CD4-positive, alpha-beta memory T cell (primary cell): Measurements from ENCODE around the gene GPC5. TPM values are rescaled to one million over a fixed set of nuclear protein-coding genes. Genes with fewer than 3 reads are reported as not detected.

ENCODE experiments used
- CTCF ChIA-PET: fragments of 350-600 bp; sonication (Branson Sonifier 250); formaldehyde crosslinking; loops from one replicate; lab custom pipeline; 2021; ENCODE audit warnings: inconsistent platforms; ENCODE audit not compliant: partially characterized antibody; lab: Charles Lee
- POLR2A ChIA-PET: fragments of 350-600 bp; sonication (Branson Sonifier 250); formaldehyde crosslinking; loops from one replicate; lab custom pipeline; 2021; ENCODE audit not compliant: partially characterized antibody; lab: Charles Lee
- DNase-seq, 5 donors: peaks; one replicate each; pipeline versions ENCODE4 v3.0.0 to v3.0.0-alpha.2; 2020 to 2022; ENCODE audit warnings: mixed read lengths in 1 of 5
- H3K27ac ChIP-seq: one replicate; pipeline ENCODE4 v1.7.0; 2013; ENCODE audit warnings: low read depth, low read length
- H3K27me3 ChIP-seq: 2 replicates; pipeline ENCODE4 v1.7.0; 2013; ENCODE audit warnings: mild to moderate bottlenecking, low read length, moderate library complexity; ENCODE audit not compliant: insufficient read depth
- H3K36me3 ChIP-seq: 2 replicates; pipeline ENCODE4 v1.7.0; 2013; ENCODE audit warnings: mild to moderate bottlenecking, low read length, moderate library complexity; ENCODE audit not compliant: insufficient read depth
- H3K4me1 ChIP-seq: 2 replicates; pipeline ENCODE4 v1.7.0; 2013; ENCODE audit warnings: mild to moderate bottlenecking, low read length, moderate library complexity; ENCODE audit not compliant: insufficient read depth
- H3K4me3 ChIP-seq, 2 donors: one replicate each; pipeline ENCODE4 v1.7.0; 2013; ENCODE audit warnings: low read length in 2 of 2, mild to moderate bottlenecking in 1 of 2
- H3K9me3 ChIP-seq, 2 donors: one replicate each; pipeline ENCODE4 v1.7.0; 2013; ENCODE audit warnings: low read length in 2 of 2, control low read depth in 1 of 2; ENCODE audit not compliant: control insufficient read depth in 1 of 2
- H3K27ac Mint-ChIP-seq, 7 donors: one replicate each; pipeline ENCODE4 v1.8.0; 2020 to 2021; ENCODE audit warnings: mixed read lengths in 7 of 7, mild to moderate bottlenecking in 6 of 7, inconsistent platforms in 3 of 7, moderate library complexity in 3 of 7
- H3K27me3 Mint-ChIP-seq, 2 donors: one replicate each; pipeline ENCODE4 v1.8.0; 2020 to 2021; ENCODE audit warnings: mixed read lengths in 2 of 2
- H3K36me3 Mint-ChIP-seq, 2 donors: one replicate each; pipeline ENCODE4 v1.8.0; 2020 to 2021; ENCODE audit warnings: mixed read lengths in 2 of 2, inconsistent platforms in 1 of 2, mild to moderate bottlenecking in 1 of 2
- H3K4me1 Mint-ChIP-seq, 4 donors: one replicate each; pipeline ENCODE4 v1.8.0; 2020 to 2021; ENCODE audit warnings: mixed read lengths in 4 of 4, mild to moderate bottlenecking in 1 of 4
- H3K4me3 Mint-ChIP-seq, 8 donors: one replicate each; pipeline ENCODE4 v1.8.0; 2020 to 2021; ENCODE audit warnings: mixed read lengths in 8 of 8, mild to moderate bottlenecking in 7 of 8, moderate library complexity in 6 of 8, inconsistent platforms in 3 of 8
- H3K9me3 Mint-ChIP-seq, 8 donors: one replicate each; pipeline ENCODE4 v1.8.0; 2020 to 2021; ENCODE audit warnings: mixed read lengths in 8 of 8, mild to moderate bottlenecking in 5 of 8, inconsistent platforms in 3 of 8, moderate library complexity in 1 of 8
- intact Hi-C: fragments of 100-400 bp; cut with micrococcal nuclease; formaldehyde crosslinking; loops from one replicate; pipeline ENCODE4 v1.15.1; 2023
- polyA plus RNA-seq, 2 donors: library from polyadenylated mRNA; unstranded; fragments of 300-500 nt; fragmentation: Illumina TruSeq; gene quantifications; one replicate each; pipeline ENCODE4 v1.2.3, GENCODE V29; 2021
- total RNA-seq, 2 experiments: library from RNA; stranded (reverse); gene quantifications; one replicate each; pipeline ENCODE4 v1.2.3, GENCODE V29; 2021

GPC5 gene
- total and polyA plus RNA-seq, 4 experiments from 2014 or later, result 0.14 TPM; not detected in 3

DNA sequence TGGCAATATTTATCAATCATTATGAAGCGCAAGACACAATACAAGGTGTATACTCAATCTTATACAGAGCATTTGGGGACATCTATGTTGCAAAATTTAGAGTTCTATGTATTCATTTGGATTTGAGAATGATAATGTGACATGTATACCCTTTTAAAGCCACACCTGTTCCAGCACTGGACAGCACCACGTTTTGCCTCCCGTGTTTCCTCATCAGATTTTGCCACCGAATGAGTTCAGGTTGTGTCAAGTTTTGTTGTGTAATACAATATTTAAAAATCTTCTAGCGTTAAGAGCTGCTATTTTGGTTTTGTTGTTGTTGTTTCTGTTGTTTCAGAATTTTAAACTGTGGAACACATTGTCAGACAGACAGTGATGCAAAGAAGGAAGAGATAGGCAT, 1259.9 kb downstream of the GPC5 start:
- Histone ChIP-seq H3K4me3 (no peak overlapping the region), H3K4me1 (no peaks in the 10 kb centered on the region), H3K36me3 (no peaks in the 10 kb centered on the region), H3K27ac (no peak overlapping the region), H3K27me3 (no peaks in the 10 kb centered on the region), H3K9me3 (no peaks in the 10 kb centered on the region)
- no peaks in the 10 kb centered on the region for H3K36me3 Mint-ChIP-seq
- peaks cover 1 to 14% (median 7%) of the 10 kb centered on the region in 8 donors for H3K9me3 Mint-ChIP-seq
- POLR2A ChIA-PET, result no interaction called here
- H3K27ac Mint-ChIP-seq, result no peak overlapping the region
- DNase-seq, result no peak
- H3K4me1 Mint-ChIP-seq, result no peaks in the 10 kb centered on the region
- no peak overlapping the region for H3K4me3 Mint-ChIP-seq
- intact Hi-C loops, result no loop called here
- CTCF ChIA-PET, result no interaction called here
- H3K27me3 Mint-ChIP-seq, result no peaks in the 10 kb centered on the region

DNA sequence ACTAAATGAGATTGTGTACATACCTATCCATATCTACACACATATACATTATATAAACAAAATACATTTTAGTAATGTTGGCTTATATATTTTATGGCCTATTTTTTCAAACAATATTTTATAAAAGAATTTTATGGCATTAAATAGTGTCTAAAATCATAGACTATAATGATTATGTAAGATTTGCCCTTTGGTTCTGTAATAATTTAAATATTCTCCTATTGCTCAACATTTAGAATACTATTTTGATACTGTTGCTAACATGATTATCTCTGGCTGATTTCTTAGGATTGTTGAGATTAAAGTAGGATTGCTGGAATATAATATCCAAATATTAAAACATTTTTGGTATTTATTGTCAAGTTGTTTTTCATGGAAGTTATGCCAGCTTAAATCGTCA, 1263.0 kb downstream of the GPC5 start:
- H3K4me3 Mint-ChIP-seq, result no peak overlapping the region

DNA sequence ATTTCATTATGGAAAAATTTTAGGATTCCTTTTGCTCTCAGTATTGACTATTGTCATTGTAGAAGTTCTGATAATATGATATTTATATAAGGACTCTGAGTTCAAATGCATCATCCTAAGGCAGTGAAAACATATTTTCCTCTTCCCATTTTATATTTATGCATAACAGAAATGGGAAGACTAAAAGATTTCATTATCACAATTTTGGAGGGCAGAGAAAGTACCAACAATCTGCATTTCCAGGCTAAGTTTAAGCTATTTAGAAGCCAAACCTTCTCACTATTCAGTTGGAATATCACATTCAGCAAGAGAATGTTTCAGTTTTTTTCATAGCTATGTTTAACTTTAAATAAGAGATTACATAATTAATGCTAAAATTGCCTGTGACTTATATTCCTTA, 1269.7 kb downstream of the GPC5 start:
- Mint-ChIP-seq H3K4me3 (no peak overlapping the region), H3K4me1 (no peaks in the 10 kb centered on the region), H3K27ac (no peak overlapping the region), H3K9me3 (peaks cover 0 to 9% (median 3%) of the 10 kb centered on the region in 8 donors), H3K36me3 (no peaks in the 10 kb centered on the region), H3K27me3 (no peaks in the 10 kb centered on the region)
- POLR2A ChIA-PET, result no interaction called here
- intact Hi-C loops, result no loop called here
- no peak overlapping the region for H3K4me3 ChIP-seq
- no peaks in the 10 kb centered on the region for H3K4me1 ChIP-seq
- CTCF ChIA-PET, result no interaction called here
- no peak for DNase-seq
- H3K9me3 ChIP-seq, result no peaks in the 10 kb centered on the region
- no peaks in the 10 kb centered on the region for H3K27me3 ChIP-seq
- no peak overlapping the region for H3K27ac ChIP-seq
- no peaks in the 10 kb centered on the region for H3K36me3 ChIP-seq

More for the DNA sequence above, 1263.0 kb downstream of the GPC5 start:
- no peak overlapping the region for H3K27ac ChIP-seq
- POLR2A ChIA-PET, result no interaction called here
- CTCF ChIA-PET, result no interaction called here
- no peaks in the 10 kb centered on the region for H3K27me3 ChIP-seq
- intact Hi-C loops, result no loop called here
- no peaks in the 10 kb centered on the region for H3K4me1 Mint-ChIP-seq
- no peak for DNase-seq
- H3K9me3 ChIP-seq, result no peaks in the 10 kb centered on the region
- H3K27ac Mint-ChIP-seq, result no peak overlapping the region
- H3K27me3 Mint-ChIP-seq, result no peaks in the 10 kb centered on the region
- H3K9me3 Mint-ChIP-seq, result peaks cover 1 to 10% (median 6%) of the 10 kb centered on the region in 8 donors
- H3K36me3 ChIP-seq, result no peaks in the 10 kb centered on the region
- no peak overlapping the region for H3K4me3 ChIP-seq
- no peaks in the 10 kb centered on the region for H3K4me1 ChIP-seq
- no peaks in the 10 kb centered on the region for H3K36me3 Mint-ChIP-seq

DNA sequence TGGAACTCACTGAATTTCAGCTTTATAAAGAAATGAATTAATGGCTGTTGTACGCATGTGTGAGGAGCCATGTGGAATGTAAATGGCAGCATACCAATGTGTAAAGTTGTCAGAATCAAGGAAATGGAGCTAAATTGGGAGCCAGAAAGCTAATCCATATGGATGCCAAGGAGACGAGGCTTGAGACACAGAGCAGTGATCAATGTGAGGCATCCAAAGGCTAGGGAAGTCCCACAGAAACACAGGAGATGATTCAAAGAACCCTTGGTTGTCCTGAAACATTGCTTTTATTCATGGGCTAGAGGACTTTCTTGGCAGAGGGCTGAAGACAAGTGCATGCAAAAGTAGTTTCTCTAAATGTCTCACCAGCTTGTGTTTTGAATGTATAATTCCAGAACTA, 1271.7 kb downstream of the GPC5 start:
- intact Hi-C loops, result no loop called here
- Mint-ChIP-seq H3K27me3 (no peaks in the 10 kb centered on the region), H3K27ac (no peak overlapping the region), H3K4me3 (no peak overlapping the region), H3K9me3 (peaks cover 0 to 9% (median 3%) of the 10 kb centered on the region in 8 donors), H3K36me3 (no peaks in the 10 kb centered on the region), H3K4me1 (no peaks in the 10 kb centered on the region)
- no peak for DNase-seq
- no peaks in the 10 kb centered on the region for H3K27me3 ChIP-seq
- no peaks in the 10 kb centered on the region for H3K36me3 ChIP-seq
- H3K4me3 ChIP-seq, result no peak overlapping the region
- no peaks in the 10 kb centered on the region for H3K4me1 ChIP-seq
- no peak overlapping the region for H3K27ac ChIP-seq
- ChIA-PET CTCF (no interaction called here), POLR2A (no interaction called here)
- no peaks in the 10 kb centered on the region for H3K9me3 ChIP-seq

DNA sequence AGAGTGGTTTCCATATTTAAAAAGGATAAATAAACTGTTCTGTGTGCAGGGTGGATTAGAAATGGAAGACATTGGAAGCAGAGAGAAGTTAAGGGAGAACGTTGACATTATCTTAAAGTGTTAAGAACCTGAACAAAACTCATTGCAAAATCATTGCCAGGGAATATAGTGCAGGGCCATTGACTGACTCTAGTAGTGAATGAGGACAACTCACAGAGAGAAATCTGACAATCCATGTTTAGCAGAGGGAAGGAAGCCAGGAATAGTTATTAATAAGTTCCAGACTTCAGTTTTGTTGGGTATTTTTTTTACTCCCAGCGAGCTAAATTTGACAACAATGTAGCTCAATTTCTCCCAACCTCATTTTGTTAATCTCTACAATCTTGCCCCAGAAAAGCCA, 1273.4 kb downstream of the GPC5 start:
- DNase-seq, result no peak
- Histone ChIP-seq H3K9me3 (no peaks in the 10 kb centered on the region), H3K27ac (no peak overlapping the region), H3K27me3 (no peaks in the 10 kb centered on the region), H3K4me3 (no peak overlapping the region), H3K4me1 (no peaks in the 10 kb centered on the region), H3K36me3 (no peaks in the 10 kb centered on the region)
- H3K4me3 Mint-ChIP-seq, result no peak overlapping the region
- peaks cover 0 to 9% (median 3%) of the 10 kb centered on the region in 8 donors for H3K9me3 Mint-ChIP-seq
- ChIA-PET POLR2A (interaction anchor here (0.6 kb wide), 1 partner anchor 520 kb away, joined by 3 read pairs; no protein-coding TSS in a partner anchor), CTCF (no interaction called here)
- H3K27me3 Mint-ChIP-seq, result no peaks in the 10 kb centered on the region
- intact Hi-C loops, result no loop called here
- H3K36me3 Mint-ChIP-seq, result no peaks in the 10 kb centered on the region
- no peaks in the 10 kb centered on the region for H3K4me1 Mint-ChIP-seq
- H3K27ac Mint-ChIP-seq, result no peak overlapping the region

DNA sequence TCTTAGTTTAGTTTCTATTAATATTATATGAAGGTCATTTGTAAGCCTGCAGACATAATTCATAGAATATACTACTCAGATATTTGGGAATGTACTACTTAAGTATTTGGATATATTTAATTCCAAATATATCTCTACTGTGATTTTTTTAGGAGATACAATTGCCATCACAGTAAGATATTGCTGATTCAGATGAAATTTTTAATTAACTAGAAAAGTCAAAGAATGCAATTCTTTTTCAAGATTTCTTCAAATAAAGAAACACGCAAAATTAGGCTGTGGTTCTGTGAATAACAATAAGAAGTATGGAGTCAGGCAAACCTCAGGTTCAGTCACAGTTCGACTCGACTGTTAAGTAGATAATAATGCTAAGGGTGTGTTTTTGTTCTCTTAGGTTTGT, 1277.8 kb downstream of the GPC5 start:
- no peak for DNase-seq
- Histone ChIP-seq H3K27me3 (no peaks in the 10 kb centered on the region), H3K4me1 (no peaks in the 10 kb centered on the region), H3K36me3 (no peaks in the 10 kb centered on the region), H3K27ac (no peak overlapping the region), H3K9me3 (no peaks in the 10 kb centered on the region), H3K4me3 (no peak overlapping the region)
- POLR2A ChIA-PET, result no interaction called here
- Mint-ChIP-seq H3K27me3 (no peaks in the 10 kb centered on the region), H3K27ac (no peak overlapping the region), H3K4me3 (no peak overlapping the region), H3K36me3 (no peaks in the 10 kb centered on the region), H3K9me3 (peaks cover 2 to 9% (median 5%) of the 10 kb centered on the region in 8 donors), H3K4me1 (no peaks in the 10 kb centered on the region)
- intact Hi-C loops, result no loop called here
- CTCF ChIA-PET, result no interaction called here

DNA sequence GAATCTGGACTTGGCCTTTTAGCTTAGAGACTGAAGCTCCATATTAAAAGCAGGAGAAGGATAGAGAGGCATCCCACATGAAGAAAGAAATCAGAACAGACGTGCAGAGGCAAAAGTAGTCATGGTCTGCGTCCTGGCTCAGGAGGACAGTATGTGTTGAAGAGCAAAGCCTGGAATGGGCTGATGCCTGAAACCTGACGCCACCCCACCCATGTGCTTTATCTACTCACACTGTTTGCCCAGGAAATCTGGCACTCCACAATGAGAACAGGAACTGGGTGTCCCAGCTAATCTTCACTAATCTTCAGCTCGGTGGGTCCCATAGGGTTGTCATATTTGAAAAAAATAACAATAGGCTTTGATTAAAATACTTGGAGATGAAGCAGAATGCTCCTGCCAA, 1279.2 kb downstream of the GPC5 start:
- Histone ChIP-seq H3K27ac (no peak overlapping the region), H3K27me3 (no peaks in the 10 kb centered on the region), H3K36me3 (no peaks in the 10 kb centered on the region), H3K4me3 (no peak overlapping the region), H3K9me3 (no peaks in the 10 kb centered on the region), H3K4me1 (no peaks in the 10 kb centered on the region)
- ChIA-PET CTCF (no interaction called here), POLR2A (no interaction called here)
- H3K27me3 Mint-ChIP-seq, result no peaks in the 10 kb centered on the region
- no peaks in the 10 kb centered on the region for H3K4me1 Mint-ChIP-seq
- peaks cover 2 to 7% (median 3%) of the 10 kb centered on the region in 8 donors for H3K9me3 Mint-ChIP-seq
- intact Hi-C loops, result no loop called here
- no peak overlapping the region for H3K4me3 Mint-ChIP-seq
- no peaks in the 10 kb centered on the region for H3K36me3 Mint-ChIP-seq
- H3K27ac Mint-ChIP-seq, result no peak overlapping the region
- no peak for DNase-seq

DNA sequence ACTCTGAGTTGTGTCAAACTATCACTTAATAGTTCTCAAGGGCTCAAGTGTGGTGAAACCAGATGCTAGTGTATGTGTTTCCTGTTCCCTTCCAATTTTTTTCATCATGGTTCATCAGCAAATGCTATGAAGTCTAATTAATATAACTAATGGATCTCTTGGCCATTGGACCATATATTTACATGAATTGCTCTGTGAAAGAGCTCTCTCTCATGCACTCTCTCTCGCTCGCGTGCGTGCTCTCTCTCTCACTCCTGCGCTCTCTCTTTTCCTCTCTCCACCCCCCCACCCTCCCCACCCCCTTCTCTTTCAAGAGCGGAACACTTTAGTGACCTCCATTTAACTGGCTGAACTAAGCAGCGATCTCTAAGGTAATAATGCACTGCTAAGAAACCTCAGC, 1281.2 kb downstream of the GPC5 start:
- Histone ChIP-seq H3K27ac (no peak overlapping the region), H3K36me3 (no peaks in the 10 kb centered on the region), H3K9me3 (no peaks in the 10 kb centered on the region), H3K27me3 (no peaks in the 10 kb centered on the region), H3K4me1 (no peaks in the 10 kb centered on the region), H3K4me3 (no peak overlapping the region)
- H3K36me3 Mint-ChIP-seq, result no peaks in the 10 kb centered on the region
- H3K4me3 Mint-ChIP-seq, result no peak overlapping the region
- no peaks in the 10 kb centered on the region for H3K4me1 Mint-ChIP-seq
- intact Hi-C loops, result no loop called here
- no peak overlapping the region for H3K27ac Mint-ChIP-seq
- H3K27me3 Mint-ChIP-seq, result no peaks in the 10 kb centered on the region
- ChIA-PET CTCF (no interaction called here), POLR2A (no interaction called here)
- DNase-seq, result no peak
- peaks cover 0 to 6% (median 1%) of the 10 kb centered on the region in 8 donors for H3K9me3 Mint-ChIP-seq
